Upper lobe of left lung (tissue), 6 donors: ENCODE data around the gene GLOD4. TPM values are rescaled to one million over a fixed set of nuclear protein-coding genes. Genes with fewer than 3 reads are reported as not detected.
A peak's percentile ranks its signal among the peaks of the same experiment; 100 is the strongest.

Experiments used
- ATAC-seq, 2 donors: fragments of 200-7000 bp; cut with Tn5 transposase; one replicate each; pipeline ENCODE4 v1.9.1; 2022; ENCODE audit warnings: mild to moderate bottlenecking in 2 of 2, moderate library complexity in 2 of 2; ENCODE audit not compliant: low FRiP score in 2 of 2
- DNase-seq, 2 donors: peaks; one replicate each; pipeline ENCODE4 v3.0.0-alpha.2; 2019 to 2020
- H3K27ac ChIP-seq, 4 donors: fragments of 200-600 bp; sonication (generic); one replicate each; pipeline ENCODE4 v1.5.1; 2016 to 2019
- H3K27me3 ChIP-seq, 4 donors: fragments of 200-600 bp; sonication (generic); one replicate each; pipeline ENCODE4 v1.5.1; 2017 to 2019
- H3K36me3 ChIP-seq, 4 donors: fragments of 200-600 bp; sonication (generic); one replicate each; pipeline ENCODE4 v1.5.1; 2016 to 2019
- H3K4me1 ChIP-seq, 4 donors: fragments of 200-600 bp; sonication (generic); one replicate each; pipeline ENCODE4 v1.5.1; 2018 to 2019
- H3K4me3 ChIP-seq, 4 donors: fragments of 200-600 bp; sonication (generic); one replicate each; pipeline ENCODE4 v1.5.1; 2017 to 2019; ENCODE audit warnings: mild to moderate bottlenecking in 2 of 4, moderate library complexity in 1 of 4
- H3K9me3 ChIP-seq, 4 donors: fragments of 200-600 bp; sonication (generic); one replicate each; pipeline ENCODE4 v1.5.1; 2018 to 2019
- EP300 ChIP-seq, 4 donors: sonication (generic); formaldehyde crosslinking; IDR thresholded peaks; one replicate each; pipeline ENCODE4 v1.5.1; 2017; ENCODE audit warnings: antibody characterized with exemption in 4 of 4, control low read depth in 2 of 4
- POLR2A ChIP-seq, 4 donors: fragments of 450-650 bp; IDR thresholded peaks; one replicate each; pipeline ENCODE4 v1.5.1; 2016 to 2017; ENCODE audit warnings: antibody characterized with exemption in 4 of 4, mild to moderate bottlenecking in 2 of 4
- POLR2AphosphoS5 ChIP-seq, 2 donors: sonication (generic); formaldehyde crosslinking; IDR thresholded peaks; one replicate each; pipeline ENCODE4 v1.5.1; 2017; ENCODE audit warnings: antibody characterized with exemption in 2 of 2
- WGBS, 2 donors: methylation state at CpG; one replicate each; pipeline ENCODE4 v1.1.5; 2017 to 2018; 5-methylcytosine and 5-hydroxymethylcytosine counted together
- total RNA-seq, 6 donors: library from RNA; depleted of rRNA in 4 of 6; stranded (reverse); fragments of >200 nt in 4 of 6; gene quantifications; one replicate each; pipeline versions ENCODE4 v1.1.0 to v1.2.1, GENCODE V29; 2016 to 2021
- TF ChIP-seq, protein P1 (sequence below), 6 experiments: fragments of 450-650 bp in 4 of 6; fragments of 200-600 bp in 2 of 6; sonication (generic) in 2 of 6; IDR thresholded peaks; one replicate each; pipeline ENCODE4 v1.5.1; 2016 to 2019; ENCODE audit warnings: antibody characterized with exemption in 6 of 6
- donor health status: DM: no; HTN: no; CAD: no; lungs with moderate emphysema.
- donor health status: DM: no; HTN: yes; CAD: no; lungs with severe emphysema.

Gene GLOD4
- total RNA-seq, 6 donors from 2014 or later = 41.0 to 92.2 (median 51.8) TPM

DNA sequence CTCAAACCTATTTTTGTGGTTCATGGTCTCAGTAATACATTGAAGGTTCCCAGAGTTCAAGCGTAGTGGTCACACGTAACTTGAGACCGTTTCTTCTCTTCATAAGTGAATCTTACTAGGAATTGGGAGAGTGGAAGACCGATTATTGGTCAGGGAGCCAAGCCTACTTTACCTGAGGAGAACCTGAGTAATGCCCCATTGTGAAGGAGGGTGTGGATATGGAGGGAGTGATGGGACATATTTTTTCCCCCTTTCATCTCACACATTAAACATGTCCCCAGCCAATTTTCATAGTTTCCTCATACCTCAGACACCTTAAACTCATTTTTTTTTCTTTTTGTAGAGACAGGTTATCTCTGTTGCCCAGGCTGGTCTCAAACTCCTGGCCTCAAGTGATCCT lies 38.9 kb downstream of the GLOD4 start:
- TF ChIP-seq, protein P1, sequence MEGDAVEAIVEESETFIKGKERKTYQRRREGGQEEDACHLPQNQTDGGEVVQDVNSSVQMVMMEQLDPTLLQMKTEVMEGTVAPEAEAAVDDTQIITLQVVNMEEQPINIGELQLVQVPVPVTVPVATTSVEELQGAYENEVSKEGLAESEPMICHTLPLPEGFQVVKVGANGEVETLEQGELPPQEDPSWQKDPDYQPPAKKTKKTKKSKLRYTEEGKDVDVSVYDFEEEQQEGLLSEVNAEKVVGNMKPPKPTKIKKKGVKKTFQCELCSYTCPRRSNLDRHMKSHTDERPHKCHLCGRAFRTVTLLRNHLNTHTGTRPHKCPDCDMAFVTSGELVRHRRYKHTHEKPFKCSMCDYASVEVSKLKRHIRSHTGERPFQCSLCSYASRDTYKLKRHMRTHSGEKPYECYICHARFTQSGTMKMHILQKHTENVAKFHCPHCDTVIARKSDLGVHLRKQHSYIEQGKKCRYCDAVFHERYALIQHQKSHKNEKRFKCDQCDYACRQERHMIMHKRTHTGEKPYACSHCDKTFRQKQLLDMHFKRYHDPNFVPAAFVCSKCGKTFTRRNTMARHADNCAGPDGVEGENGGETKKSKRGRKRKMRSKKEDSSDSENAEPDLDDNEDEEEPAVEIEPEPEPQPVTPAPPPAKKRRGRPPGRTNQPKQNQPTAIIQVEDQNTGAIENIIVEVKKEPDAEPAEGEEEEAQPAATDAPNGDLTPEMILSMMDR (IDR thresholded peaks at IDR 0.05) = no peak
- no peak for TF ChIP-seq POLR2AphosphoS5 (IDR thresholded peaks at IDR 0.05)
- no peak for TF ChIP-seq POLR2A (IDR thresholded peaks at IDR 0.05)
- no peak for TF ChIP-seq EP300 (IDR thresholded peaks at IDR 0.05)
- ATAC-seq = no peak
- H3K36me3 ChIP-seq = peaks cover 17 to 91% (median 45%) of the 10 kb centered on the region in 4 donors
- WGBS, 2 donors = 95 to 99% methylated on average over 4 of the region's 4 CpGs
- H3K27me3 ChIP-seq = no peaks in the 10 kb centered on the region
- no peak for DNase-seq
- no peak overlapping the region for H3K4me3 ChIP-seq
- no peak overlapping the region for H3K27ac ChIP-seq
- no peaks in the 10 kb centered on the region for H3K9me3 ChIP-seq
- H3K4me1 ChIP-seq = no peaks in the 10 kb centered on the region

DNA sequence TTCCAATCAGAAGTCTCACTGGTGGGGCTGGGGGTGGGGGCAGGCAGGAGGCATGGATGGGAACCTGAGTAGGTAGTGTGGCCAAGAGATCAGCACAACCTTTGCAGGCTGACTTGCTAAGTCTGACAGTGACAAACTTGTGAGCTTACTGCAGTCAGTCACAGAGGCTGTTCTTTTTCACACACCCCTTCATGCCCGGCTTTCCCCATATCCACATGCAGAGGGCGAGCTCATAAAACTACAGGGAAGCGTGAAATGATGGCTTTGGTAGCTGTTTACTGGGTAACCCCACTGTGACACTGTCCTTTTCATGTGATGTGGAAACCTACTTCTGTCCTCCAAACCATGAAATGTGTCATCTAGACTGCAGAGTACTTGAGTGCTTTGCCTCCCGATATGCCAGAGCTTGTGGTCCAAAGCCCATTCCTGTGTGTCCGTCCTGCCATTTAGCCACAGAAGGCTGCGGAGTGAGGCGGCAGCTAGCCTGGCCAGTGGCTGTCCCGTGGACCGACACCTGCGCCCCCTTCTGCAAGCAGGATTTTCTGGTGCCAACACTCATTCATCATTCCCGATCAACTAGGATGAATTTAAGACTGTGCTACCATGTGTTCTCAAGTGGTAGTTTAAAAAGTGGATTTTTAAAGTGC lies 39.8 kb downstream of the GLOD4 start:
- Histone ChIP-seq H3K27ac (no peak overlapping the region), H3K27me3 (no peaks in the 10 kb centered on the region), H3K4me3 (no peak overlapping the region), H3K9me3 (no peaks in the 10 kb centered on the region), H3K36me3 (peaks cover 14 to 83% (median 41%) of the 10 kb centered on the region in 4 donors), H3K4me1 (no peaks in the 10 kb centered on the region)
- TF ChIP-seq POLR2AphosphoS5 (IDR thresholded peaks at IDR 0.05) (no peak), EP300 (IDR thresholded peaks at IDR 0.05) (no peak), POLR2A (IDR thresholded peaks at IDR 0.05) (no peak)
- TF ChIP-seq, protein P1 (IDR thresholded peaks at IDR 0.05) = no peak
- DNase-seq = peak in 1 of 2 donors; percentile 42
- ATAC-seq = no peak
- 93 to 96% methylated on average over 11 of the region's 11 CpGs for WGBS, 2 donors

DNA sequence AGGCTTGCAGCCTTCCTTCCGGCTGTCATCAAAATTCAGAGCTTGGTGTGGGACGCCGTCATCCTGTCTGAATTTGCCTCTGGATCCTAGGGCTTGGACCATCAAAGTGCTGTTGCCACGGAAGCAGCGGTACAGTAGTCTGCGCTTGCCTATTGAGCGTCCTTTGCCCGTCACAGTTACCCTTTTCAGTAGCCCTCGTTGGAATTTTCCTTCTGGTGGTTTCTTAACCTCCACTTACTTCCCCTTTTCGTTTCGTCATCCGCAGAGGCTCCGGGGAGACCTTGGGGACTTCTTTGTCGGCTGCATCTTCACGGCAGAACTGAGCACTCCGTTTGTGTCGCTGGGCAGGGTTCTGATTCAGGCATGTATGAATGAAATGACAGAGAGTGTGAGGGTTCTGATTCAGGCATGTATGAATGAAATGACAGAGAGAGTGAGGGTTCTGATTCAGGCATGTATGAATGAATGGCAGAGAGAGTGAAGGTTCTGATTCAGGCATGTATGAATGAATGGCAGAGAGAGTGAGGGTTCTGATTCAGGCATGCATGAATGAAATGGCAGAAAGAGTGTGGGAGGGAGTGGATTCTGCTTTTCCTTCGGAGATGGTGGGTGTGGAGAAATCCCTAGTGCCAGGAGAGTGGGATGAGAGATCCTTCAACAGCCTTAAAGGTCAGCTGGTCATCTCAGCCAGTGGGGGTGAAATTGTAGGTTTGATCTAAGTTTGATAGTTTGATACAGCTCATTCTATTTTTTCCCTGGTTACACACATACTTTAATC lies 41.7 kb downstream of the GLOD4 start:
- H3K4me3 ChIP-seq = no peak overlapping the region
- TF ChIP-seq POLR2AphosphoS5 (IDR thresholded peaks at IDR 0.05) = no peak
- TF ChIP-seq, protein P1 (IDR thresholded peaks at IDR 0.05) = no peak
- peak in 1 of 2 donors; percentile 47 for DNase-seq
- 65 to 73% methylated on average over 14 to 18 of the region's 18 CpGs for WGBS, 2 donors
- no peak overlapping the region for H3K27ac ChIP-seq
- H3K4me1 ChIP-seq = no peaks in the 10 kb centered on the region
- no peaks in the 10 kb centered on the region for H3K9me3 ChIP-seq
- H3K27me3 ChIP-seq = no peaks in the 10 kb centered on the region
- peaks cover 4 to 65% (median 25%) of the 10 kb centered on the region in 4 donors for H3K36me3 ChIP-seq
- ATAC-seq = peak in 1 of 2 donors; percentile 73

DNA sequence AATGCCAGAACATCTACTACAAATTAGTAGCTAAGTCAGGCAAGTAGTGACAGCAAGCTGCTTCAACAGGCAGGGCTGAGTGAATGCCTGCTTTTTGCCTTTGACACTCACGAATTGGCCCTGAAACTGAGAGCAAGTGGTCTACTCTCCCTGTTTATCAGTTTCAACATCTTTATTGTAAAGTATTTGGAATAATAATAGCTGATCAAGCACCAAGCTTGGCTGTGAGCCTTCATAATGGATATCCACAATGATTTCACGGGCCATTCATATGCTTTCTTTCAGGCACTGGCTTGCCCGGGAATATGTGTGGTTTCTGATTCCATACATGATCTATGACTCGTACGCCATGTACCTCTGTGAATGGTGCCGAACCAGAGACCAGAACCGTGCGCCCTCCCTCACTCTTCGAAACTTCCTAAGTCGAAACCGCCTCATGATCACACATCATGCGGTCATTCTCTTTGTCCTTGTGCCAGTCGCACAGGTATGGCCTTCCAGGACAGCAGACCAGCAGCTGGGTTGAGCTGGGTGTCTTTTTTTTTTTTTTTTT lies 44.4 kb downstream of the GLOD4 start:
- no peak overlapping the region for H3K4me3 ChIP-seq
- TF ChIP-seq POLR2AphosphoS5 (IDR thresholded peaks at IDR 0.05) (no peak), POLR2A (IDR thresholded peaks at IDR 0.05) (no peak), EP300 (IDR thresholded peaks at IDR 0.05) (no peak)
- TF ChIP-seq, protein P1 (IDR thresholded peaks at IDR 0.05) = no peak
- H3K27me3 ChIP-seq = no peaks in the 10 kb centered on the region
- WGBS, 2 donors = 96% methylated on average over 13 of the region's 13 CpGs
- H3K9me3 ChIP-seq = no peaks in the 10 kb centered on the region
- peaks cover 0 to 39% (median 13%) of the 10 kb centered on the region in 4 donors for H3K36me3 ChIP-seq
- DNase-seq (no peak), ATAC-seq (no peak)
- peaks cover 0 to 11% (median 6%) of the 10 kb centered on the region in 4 donors for H3K4me1 ChIP-seq
- no peak overlapping the region for H3K27ac ChIP-seq
